ENCODE results near the gene ASCC2. TPM values are rescaled to one million over a fixed set of nuclear protein-coding genes. Genes with fewer than 3 reads are reported as not detected.
"Not testable (repeated sequence)": the region's sequence is repeated elsewhere in the genome, so short reads cannot be mapped to it uniquely, and the experiment has no call there.

Gene ASCC2
- polyA plus RNA-seq, 3 donors: 32.2 to 52.9 (median 39.6) TPM

GRCh38 chr22:29772170-29772641, 65.9 kb downstream of the ASCC2 start:
- no peak overlapping the region for H3K27ac ChIP-seq (ENCODE audit: low read depth, low read length)
- 45 to 58% (median 50%) methylated on average over 5 of the region's 5 CpGs for WGBS, 3 donors

GRCh38 chr22:29769723-29770321, 68.3 kb downstream of the ASCC2 start:
- no peak overlapping the region for H3K27ac ChIP-seq (ENCODE audit: low read depth, low read length)
- WGBS, 3 donors: 69 to 94% (median 93%) methylated on average over 2 of the region's 2 CpGs

GRCh38 chr22:29768052-29768693, 69.9 kb downstream of the ASCC2 start:
- WGBS, 3 donors: 35 to 49% (median 46%) methylated on average over 6 of the region's 6 CpGs
- H3K27ac ChIP-seq (ENCODE audit: low read depth, low read length): no peak overlapping the region

- no peak within 1 kb of the TSS for H3K27ac ChIP-seq (ENCODE audit: low read depth, low read length)
- whole genome bisulfite sequencing, 3 donors: 0 to 11% (median 0%) methylated on average over 46 of the region's 46 CpGs
These were observed 70.7 kb downstream of the ASCC2 start, which contains the start of gene UQCR10 for GRCh38 chr22:29767171-29768051. Gene UQCR10 (plus strand): TSS chr22:29767369. CDS start chr22:29767399, 30 bp downstream.

- 0% methylated on average over 29 to 32 of the region's 32 CpGs for WGBS, 3 donors
- H3K27ac ChIP-seq (ENCODE audit: low read depth, low read length): no peak within 1 kb of the TSS
These were observed 71.4 kb downstream of the ASCC2 start, which contains the start of gene ZMAT5 for GRCh38 chr22:29766632-29767170. Gene ZMAT5 (minus strand): TSS chr22:29767007. CDS start chr22:29748544, 18,463 bp downstream.

GRCh38 chr22:29765905-29766631, 72.0 kb downstream of the ASCC2 start:
- H3K27ac ChIP-seq (ENCODE audit: low read depth, low read length): no peak overlapping the region
- WGBS, 3 donors: 49 to 57% (median 55%) methylated on average over 15 of the region's 15 CpGs

- 80 to 85% (median 83%) methylated on average over 15 of the region's 15 CpGs for WGBS, 3 donors
These were observed 75.8 kb downstream of the ASCC2 start for GRCh38 chr22:29762263-29762662.

GRCh38 chr22:29758959-29759358, 79.1 kb downstream of the ASCC2 start:
- no peak overlapping the region for H3K27ac ChIP-seq (ENCODE audit: low read depth, low read length)
- WGBS, 3 donors: 64 to 84% (median 67%) methylated on average over 5 of the region's 5 CpGs

More at GRCh38 chr22:29762263-29762662, 75.8 kb downstream of the ASCC2 start:
- H3K27ac ChIP-seq (ENCODE audit: low read depth, low read length): no peak overlapping the region

GRCh38 chr22:29758068-29758622, 79.9 kb downstream of the ASCC2 start:
- 69 to 85% (median 74%) methylated on average over 7 of the region's 7 CpGs for WGBS, 3 donors
- no peak overlapping the region for H3K27ac ChIP-seq (ENCODE audit: low read depth, low read length)

- H3K27ac ChIP-seq (ENCODE audit: low read depth, low read length): no peak overlapping the region
- WGBS, 3 donors: 81 to 89% (median 86%) methylated on average over 3 of the region's 3 CpGs
These were observed 81.0 kb downstream of the ASCC2 start for GRCh38 chr22:29757096-29757495.

- no peak overlapping the region for H3K27ac ChIP-seq (ENCODE audit: low read depth, low read length)
- 79 to 84% (median 83%) methylated on average over 7 of the region's 7 CpGs for WGBS, 3 donors
These were observed 81.7 kb downstream of the ASCC2 start for GRCh38 chr22:29756341-29756740.

GRCh38 chr22:29755889-29756288, 82.2 kb downstream of the ASCC2 start:
- WGBS, 3 donors: 85 to 92% (median 88%) methylated on average over 9 of the region's 9 CpGs
- no peak overlapping the region for H3K27ac ChIP-seq (ENCODE audit: low read depth, low read length)

- 87 to 96% (median 91%) methylated on average over 11 of the region's 11 CpGs for WGBS, 3 donors
- not testable (repeated sequence) for H3K27ac ChIP-seq (ENCODE audit: low read depth, low read length)
These were observed 83.2 kb downstream of the ASCC2 start for GRCh38 chr22:29754658-29755395.

GRCh38 chr22:29753808-29754657, 84.0 kb downstream of the ASCC2 start:
- 78 to 90% (median 86%) methylated on average over 15 to 16 of the region's 16 CpGs for WGBS, 3 donors
- no peak overlapping the region for H3K27ac ChIP-seq (ENCODE audit: low read depth, low read length)

GRCh38 chr22:29751669-29752068, 86.4 kb downstream of the ASCC2 start:
- no peak overlapping the region for H3K27ac ChIP-seq (ENCODE audit: low read depth, low read length)
- WGBS, 3 donors: 88 to 94% (median 90%) methylated on average over 2 of the region's 2 CpGs

All from adipose tissue (tissue), 3 donors.